HCT116 (cell line): ENCODE data around the gene PRR15L. TPM values are rescaled to one million over a fixed set of nuclear protein-coding genes. Genes with fewer than 3 reads are reported as not detected.

Experiments used
- ATAC-seq: fragments of 200-7000 bp; cut with Tn5 transposase; 2 replicates; pipeline ENCODE4 v1.9.1; 2020; ENCODE audit warnings: mild to moderate bottlenecking, moderate library complexity
- BruUV-seq: library from RNA; stranded (reverse); fragments of 400-500 nt; replicated peaks from 2 replicates; lab custom pipeline; 2021; lab: Mats Ljungman, UMichigan
- CTCF ChIA-PET: fragments of 300-600 bp; sonication (Branson Sonifier 250); formaldehyde crosslinking; loops from one replicate; lab custom pipeline; 2021; ENCODE audit warnings: antibody characterized with exemption; lab: Charles Lee
- POLR2A ChIA-PET: fragments of 300-600, 350-600 bp; sonication (Branson Sonifier 250); formaldehyde crosslinking; loops from one replicate; lab custom pipeline; 2021; ENCODE audit warnings: antibody characterized with exemption; lab: Charles Lee
- RAD21 ChIA-PET, 2 experiments: fragments of 300-600 bp; sonication (Branson Sonifier 250); formaldehyde crosslinking; loops; one replicate each; lab custom pipeline; 2023; ENCODE audit warnings: low total read pairs in 2 of 2; ENCODE audit not compliant: uncharacterized antibody in 2 of 2, unreplicated experiment in 2 of 2, low non-redundant PET in 1 of 2; lab: Charles Lee
- DNase-seq: peaks from one replicate; pipeline ENCODE4 v3.0.0-alpha.2; 2010; ENCODE audit warnings: low read depth, low spot score
- H2AFZ ChIP-seq: fragments of 200-600 bp; shearing (Covaris generic), sonication (generic); 2 replicates; pipeline ENCODE4 v1.6.1; 2017; ENCODE audit warnings: low read depth, mixed run types, mixed read lengths, antibody characterized with exemption, low read length; ENCODE audit not compliant: poor library complexity, severe bottlenecking
- H3K27ac ChIP-seq: 2 replicates; pipeline ENCODE4 v1.5.1; 2012; ENCODE audit warnings: low read depth, low read length
- H3K27me3 ChIP-seq: fragments of 200-600 bp; sonication (generic); 2 replicates; pipeline ENCODE4 v1.6.1; 2016; ENCODE audit warnings: mixed run types, low read length, mixed read lengths; ENCODE audit not compliant: insufficient read depth
- H3K36me3 ChIP-seq, 2 experiments: fragments of 200-500 bp in 1 of 2; fragments of 200-600 bp in 1 of 2; sonication (Bioruptor generic) in 1 of 2; sonication (generic) in 1 of 2; 2 replicates each; pipeline versions ENCODE4 v1.5.1 to v1.6.1; 2014 to 2016; ENCODE audit warnings: low read length in 2 of 2, inconsistent platforms in 1 of 2, mixed read lengths in 1 of 2, mixed run types in 1 of 2; ENCODE audit not compliant: insufficient read depth in 2 of 2, control insufficient read depth in 1 of 2
- H3K4me1 ChIP-seq, 2 experiments: fragments of 200-600 bp in 1 of 2; sonication (generic) in 1 of 2; 2 replicates each; pipeline versions ENCODE4 v1.5.1 to v1.6.1; 2012 to 2017; ENCODE audit warnings: low read length in 2 of 2, inconsistent platforms in 1 of 2, mild to moderate bottlenecking in 1 of 2, mixed read lengths in 1 of 2, mixed run types in 1 of 2, moderate library complexity in 1 of 2; ENCODE audit not compliant: insufficient read depth in 2 of 2, control insufficient read depth in 1 of 2
- H3K4me2 ChIP-seq: fragments of 200-600 bp; sonication (generic); 2 replicates; pipeline ENCODE4 v1.6.1; 2017; ENCODE audit warnings: mixed run types, low read length, mixed read lengths
- H3K4me3 ChIP-seq, 2 experiments: fragments of 200-600 bp in 1 of 2; sonication (generic) in 1 of 2; replicated peaks in 1 of 2; 2 replicates each; pipeline ENCODE4 v1.5.1; 2011 to 2016; ENCODE audit warnings: low read length in 2 of 2, control low read depth in 1 of 2, low read depth in 1 of 2, mild to moderate bottlenecking in 1 of 2, mixed read lengths in 1 of 2, mixed run types in 1 of 2
- H3K79me2 ChIP-seq: fragments of 200-600 bp; sonication (generic); 2 replicates; pipeline ENCODE4 v1.6.1; 2017; ENCODE audit warnings: mild to moderate bottlenecking, mixed run types, low read length, moderate library complexity, mixed read lengths; ENCODE audit not compliant: insufficient read depth
- H3K9ac ChIP-seq: fragments of 200-600 bp; sonication (generic); 2 replicates; pipeline ENCODE4 v1.6.1; 2016; ENCODE audit warnings: low read length, mixed read lengths
- H3K9me2 ChIP-seq: fragments of 200-600 bp; sonication (generic), shearing (Covaris generic); 2 replicates; pipeline ENCODE4 v1.6.1; 2017; ENCODE audit warnings: mixed run types, mild to moderate bottlenecking, moderate library complexity; ENCODE audit not compliant: insufficient read depth
- H3K9me3 ChIP-seq, 2 experiments: fragments of 200-500 bp in 1 of 2; fragments of 200-600 bp in 1 of 2; sonication (Bioruptor generic) in 1 of 2; sonication (generic) in 1 of 2; 2 replicates each; pipeline ENCODE4 v1.6.1; 2014 to 2017; ENCODE audit warnings: low read length in 2 of 2, mixed read lengths in 2 of 2, inconsistent platforms in 1 of 2, low read depth in 1 of 2, mild to moderate bottlenecking in 1 of 2, mixed run types in 1 of 2, moderate library complexity in 1 of 2; ENCODE audit not compliant: control insufficient read depth in 1 of 2, insufficient read depth in 1 of 2
- H4K20me1 ChIP-seq: fragments of 200-600 bp; sonication (generic), shearing (Covaris generic); 2 replicates; pipeline ENCODE4 v1.6.1; 2017; ENCODE audit warnings: mixed run types, mild to moderate bottlenecking, moderate library complexity; ENCODE audit not compliant: insufficient read depth
- ATF3 ChIP-seq: IDR thresholded peaks from 2 replicates; pipeline ENCODE4 v1.6.1; 2012
- CBX3 ChIP-seq: IDR thresholded peaks from 2 replicates; pipeline ENCODE4 v1.6.1; 2012; ENCODE audit warnings: low read depth
- EGR1 ChIP-seq: IDR thresholded peaks from 2 replicates; pipeline ENCODE4 v1.6.1; 2012; ENCODE audit warnings: low read depth
- ELF1 ChIP-seq: IDR thresholded peaks from 2 replicates; pipeline ENCODE4 v1.6.1; 2012; ENCODE audit warnings: low read depth, borderline replicate concordance
- EZH2 ChIP-seq: fragments of 200-600 bp; sonication (generic); IDR thresholded peaks from 2 replicates; pipeline ENCODE4 v1.6.1; 2017; ENCODE audit warnings: antibody characterized with exemption, mixed run types
- JUND ChIP-seq: IDR thresholded peaks from 2 replicates; pipeline ENCODE4 v1.6.1; 2012
- POLR2A ChIP-seq: IDR thresholded peaks from 2 replicates; pipeline ENCODE4 v1.7.0; 2011; ENCODE audit warnings: borderline replicate concordance; ENCODE audit not compliant: insufficient read depth, insufficient read length; ENCODE audit errors: extremely low read depth
- POLR2AphosphoS5 ChIP-seq: IDR thresholded peaks from 2 replicates; pipeline ENCODE4 v1.6.1; 2011; ENCODE audit warnings: mild to moderate bottlenecking, low read depth, low read length, moderate library complexity
- SIN3A ChIP-seq: IDR thresholded peaks from 2 replicates; pipeline ENCODE4 v1.6.1; 2012; ENCODE audit warnings: low read depth
- SP1 ChIP-seq: IDR thresholded peaks from 2 replicates; pipeline ENCODE4 v1.6.1; 2012; ENCODE audit warnings: low read depth
- SRF ChIP-seq: IDR thresholded peaks from 2 replicates; pipeline ENCODE4 v1.6.1; 2012; ENCODE audit warnings: low read depth
- TCF7L2 ChIP-seq: IDR thresholded peaks from 2 replicates; pipeline ENCODE4 v1.7.0; 2011; ENCODE audit warnings: borderline replicate concordance, inconsistent platforms; ENCODE audit not compliant: insufficient read depth, insufficient read length; ENCODE audit errors: extremely low read depth
- YY1 ChIP-seq: IDR thresholded peaks from 2 replicates; pipeline ENCODE4 v1.6.1; 2011; ENCODE audit warnings: low read length, low read depth, moderate library complexity, mild to moderate bottlenecking; ENCODE audit not compliant: insufficient replicate concordance; ENCODE audit errors: extremely low read depth
- ZNF274 ChIP-seq: fragments of 200-500 bp; sonication (Bioruptor generic); IDR thresholded peaks from 2 replicates; pipeline ENCODE4 v1.6.1; 2014; ENCODE audit warnings: mild to moderate bottlenecking, low read depth, low read length, inconsistent platforms
- intact Hi-C: fragments of 100-400 bp; cut with micrococcal nuclease; formaldehyde crosslinking; loops from 2 replicates; pipeline ENCODE4 v1.10.0; 2022
- total RNA-seq: library from RNA; stranded (reverse); gene quantifications from one replicate; pipeline ENCODE4 v1.2.1, GENCODE V29; 2021; ENCODE audit not compliant: unreplicated experiment

PRR15L gene
- total RNA-seq, 1 experiment from 2014 or later: 0.34 TPM

- CTCF ChIA-PET: no interaction called here
- ATAC-seq: no peak
- no TSS peak for BruUV-seq
Measured at GRCh38 chr17:47994724-47995123, 37.0 kb upstream of the PRR15L start.

GRCh38 chr17:47993964-47994363, 36.3 kb upstream of the PRR15L start:
- no peaks in the 10 kb centered on the region for H3K9me2 ChIP-seq
- no peak overlapping the region for H3K9ac ChIP-seq
- H3K4me2 ChIP-seq: no peak overlapping the region
- no peaks in the 10 kb centered on the region for H3K4me1 ChIP-seq
- POLR2A ChIA-PET: no interaction called here
- intact Hi-C loops: no loop called here
- no peaks in the 10 kb centered on the region for H3K36me3 ChIP-seq
- H4K20me1 ChIP-seq: no peaks in the 10 kb centered on the region
- no peak for DNase-seq
- TF ChIP-seq ATF3 (no peak), JUND (no peak), TCF7L2 (no peak), SP1 (no peak)
- RAD21 ChIA-PET: no interaction called here
- no peak overlapping the region for H2AFZ ChIP-seq
- no peak overlapping the region for H3K27ac ChIP-seq
- H3K4me3 ChIP-seq: no peak overlapping the region
- BruUV-seq: no TSS peak
- H3K27me3 ChIP-seq: no peaks in the 10 kb centered on the region
- H3K9me3 ChIP-seq: no peaks in the 10 kb centered on the region
- H3K79me2 ChIP-seq: no peaks in the 10 kb centered on the region
- 0 out of 2 replicates have a peak, but pooled peaks have one; percentile 21 for ATAC-seq
- CTCF ChIA-PET: no interaction called here

More at GRCh38 chr17:47994724-47995123, 37.0 kb upstream of the PRR15L start:
- H3K4me3 ChIP-seq: no peak overlapping the region
- no peak overlapping the region for H2AFZ ChIP-seq
- H3K9me2 ChIP-seq: no peaks in the 10 kb centered on the region
- TF ChIP-seq SIN3A: no peak
- TF ChIP-seq CBX3: no peak
- TF ChIP-seq JUND: no peak
- no peak for TF ChIP-seq EZH2
- no peak for TF ChIP-seq ELF1
- TF ChIP-seq POLR2AphosphoS5: no peak
- no peak for TF ChIP-seq POLR2A
- TF ChIP-seq SRF: no peak
- TF ChIP-seq ZNF274: no peak
- TF ChIP-seq EGR1: no peak
- no peak for TF ChIP-seq YY1
- H3K36me3 ChIP-seq: no peaks in the 10 kb centered on the region
- intact Hi-C loops: no loop called here
- H3K4me1 ChIP-seq: peaks cover 0 to 4% of the 10 kb centered on the region in 2 experiments; a peak in 2 of 4 replicates
- ChIA-PET POLR2A (no interaction called here), RAD21 (no interaction called here)
- no peak overlapping the region for H3K9ac ChIP-seq
- H4K20me1 ChIP-seq: no peaks in the 10 kb centered on the region
- no peak overlapping the region for H3K27ac ChIP-seq
- H3K4me2 ChIP-seq: no peak overlapping the region
- H3K27me3 ChIP-seq: no peaks in the 10 kb centered on the region
- DNase-seq: no peak
- H3K79me2 ChIP-seq: no peaks in the 10 kb centered on the region
- no peaks in the 10 kb centered on the region for H3K9me3 ChIP-seq
